ENCODE measurements around the gene DYRK1A.
"Not testable (repeated sequence)": the region's sequence is repeated elsewhere in the genome, so short reads cannot be mapped to it uniquely, and the experiment has no call there.

Gene DYRK1A

DNA sequence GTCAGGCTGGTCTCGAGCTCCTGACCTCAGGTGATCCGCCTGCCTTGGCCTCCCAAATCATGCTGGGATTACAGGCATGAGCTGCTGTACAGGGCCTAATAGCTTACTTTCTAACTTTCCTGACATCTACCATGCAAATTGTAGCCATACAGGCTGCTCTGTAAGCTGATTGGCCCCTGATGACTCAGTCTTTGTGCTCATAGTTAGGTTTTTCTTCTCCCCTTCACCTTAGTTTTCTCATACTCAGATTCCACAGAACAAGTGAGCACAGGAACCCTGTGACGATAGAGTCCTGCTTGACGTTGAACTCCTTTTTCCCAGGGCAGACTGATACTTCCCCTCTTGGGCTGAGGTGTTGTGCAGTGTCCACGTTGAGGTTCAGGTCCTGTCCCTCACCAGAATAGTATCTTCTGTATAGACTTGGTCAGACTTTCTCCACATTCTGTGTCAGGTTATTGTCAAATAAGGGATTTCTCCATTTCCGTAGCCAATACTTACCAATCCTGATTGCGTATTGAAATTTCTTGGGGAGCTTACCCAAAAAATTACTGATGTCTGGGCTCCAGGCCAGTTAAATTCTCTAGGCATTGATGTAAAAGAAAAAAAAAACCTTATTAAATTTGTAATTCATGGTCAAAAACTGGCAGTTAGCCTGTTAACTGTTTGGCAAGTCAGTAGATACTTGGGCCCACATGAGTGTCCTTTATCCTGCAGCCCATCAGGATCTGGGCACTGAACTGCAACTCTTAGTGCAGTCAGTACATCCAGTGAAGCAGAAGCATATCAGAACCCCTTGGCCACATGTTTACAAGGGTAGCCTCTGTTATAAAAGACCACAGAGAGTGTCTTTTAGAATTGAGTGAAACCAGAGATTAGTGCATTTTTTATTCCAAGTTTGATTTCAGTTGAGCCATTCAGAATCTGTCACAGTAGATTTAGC lies 118.2 kb downstream of the DYRK1A start:
- DNase-seq (ENCODE audit: low read depth in 2 of 2) = no peak

DNA sequence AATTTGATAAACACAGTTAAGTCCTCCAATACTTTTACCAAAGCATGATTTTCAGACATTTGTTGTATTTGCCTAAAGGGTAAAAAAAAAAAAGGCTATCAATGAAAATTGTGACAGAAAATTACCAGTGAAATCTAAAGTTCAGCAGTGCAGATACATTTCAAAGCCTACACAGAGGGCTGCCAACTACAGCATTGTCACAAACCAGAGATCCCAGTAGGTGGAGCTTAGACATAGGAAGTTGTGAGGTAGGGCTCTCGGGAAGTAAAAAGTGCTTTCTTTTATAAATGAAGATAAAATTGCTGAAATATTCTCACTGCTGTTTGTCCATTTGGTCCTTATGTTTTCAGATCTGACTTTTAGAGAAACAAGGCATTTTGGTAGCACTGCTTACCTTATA lies 123.0 kb downstream of the DYRK1A start:
- no peak for DNase-seq (ENCODE audit: low read depth in 2 of 2)

DNA sequence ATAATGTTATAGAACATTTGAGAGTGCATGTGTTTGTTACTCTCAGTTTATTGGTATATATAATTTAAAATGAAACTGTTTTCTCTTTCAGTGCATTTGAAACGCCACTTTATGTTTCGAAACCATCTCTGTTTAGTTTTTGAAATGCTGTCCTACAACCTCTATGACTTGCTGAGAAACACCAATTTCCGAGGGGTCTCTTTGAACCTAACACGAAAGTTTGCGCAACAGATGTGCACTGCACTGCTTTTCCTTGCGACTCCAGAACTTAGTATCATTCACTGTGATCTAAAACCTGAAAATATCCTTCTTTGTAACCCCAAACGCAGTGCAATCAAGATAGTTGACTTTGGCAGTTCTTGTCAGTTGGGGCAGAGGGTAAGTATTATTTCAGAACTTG lies 123.5 kb downstream of the DYRK1A start:
- DNase-seq (ENCODE audit: low read depth in 2 of 2) = no peak

DNA sequence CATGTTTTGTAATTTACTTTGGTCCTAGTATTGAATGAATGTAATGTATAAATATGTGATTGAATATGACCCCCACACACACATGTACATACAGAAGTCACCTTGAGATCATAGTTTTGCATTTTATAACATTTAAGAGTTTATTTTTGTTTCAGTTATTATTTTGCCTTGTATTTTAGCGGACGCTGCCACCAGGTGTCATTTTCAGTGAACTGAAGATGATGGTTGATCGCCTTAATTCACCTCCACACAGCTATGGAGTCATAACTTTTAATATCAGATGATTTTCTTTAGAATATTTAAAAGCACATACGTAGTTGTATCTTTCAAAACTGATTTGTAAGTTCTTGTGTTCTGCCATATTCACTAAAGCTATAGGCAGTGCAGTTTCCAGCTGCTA lies 130.4 kb downstream of the DYRK1A start:
- DNase-seq (ENCODE audit: low read depth in 2 of 2) = no peak

DNA sequence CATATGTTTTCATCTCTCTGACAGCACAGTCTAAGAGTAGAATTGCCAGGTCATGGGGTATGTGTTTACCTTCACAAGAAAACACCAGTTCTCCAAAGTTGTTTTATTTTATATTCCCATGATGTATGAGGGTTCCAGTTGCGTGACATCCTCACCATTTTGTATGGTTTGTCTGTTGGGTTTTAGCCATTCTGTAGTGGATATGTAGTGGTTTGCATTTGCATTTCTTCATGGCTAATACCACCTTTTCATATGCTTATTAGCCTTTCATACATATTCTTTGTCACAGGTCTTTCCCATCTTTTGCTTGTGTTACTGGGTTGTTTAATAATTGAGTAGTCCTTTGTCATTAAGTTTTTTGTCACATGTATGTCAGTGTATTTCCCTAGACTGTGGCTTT lies 132.1 kb downstream of the DYRK1A start:
- no peak for DNase-seq (ENCODE audit: low read depth in 2 of 2)

DNA sequence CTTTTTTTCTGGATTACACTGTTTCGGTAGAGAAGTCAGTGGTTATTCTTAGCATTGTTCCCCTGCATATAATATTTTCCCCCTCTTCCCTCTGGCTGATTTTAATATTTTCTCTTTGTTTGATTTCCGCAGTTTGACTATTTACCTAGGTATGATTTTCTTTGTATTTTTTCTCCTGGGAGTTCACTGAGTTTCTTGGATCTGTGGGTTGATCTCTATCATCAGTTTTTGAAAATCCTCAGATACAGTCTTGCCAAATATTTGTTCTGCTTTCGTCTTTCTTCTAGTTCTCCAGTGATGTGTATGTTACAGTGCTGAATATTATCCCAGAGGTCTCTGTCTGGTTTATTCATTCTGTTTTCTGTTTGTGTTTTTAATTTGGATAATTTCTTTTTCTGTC lies 136.4 kb downstream of the DYRK1A start:
- no peak for DNase-seq (ENCODE audit: low read depth in 2 of 2)

DNA sequence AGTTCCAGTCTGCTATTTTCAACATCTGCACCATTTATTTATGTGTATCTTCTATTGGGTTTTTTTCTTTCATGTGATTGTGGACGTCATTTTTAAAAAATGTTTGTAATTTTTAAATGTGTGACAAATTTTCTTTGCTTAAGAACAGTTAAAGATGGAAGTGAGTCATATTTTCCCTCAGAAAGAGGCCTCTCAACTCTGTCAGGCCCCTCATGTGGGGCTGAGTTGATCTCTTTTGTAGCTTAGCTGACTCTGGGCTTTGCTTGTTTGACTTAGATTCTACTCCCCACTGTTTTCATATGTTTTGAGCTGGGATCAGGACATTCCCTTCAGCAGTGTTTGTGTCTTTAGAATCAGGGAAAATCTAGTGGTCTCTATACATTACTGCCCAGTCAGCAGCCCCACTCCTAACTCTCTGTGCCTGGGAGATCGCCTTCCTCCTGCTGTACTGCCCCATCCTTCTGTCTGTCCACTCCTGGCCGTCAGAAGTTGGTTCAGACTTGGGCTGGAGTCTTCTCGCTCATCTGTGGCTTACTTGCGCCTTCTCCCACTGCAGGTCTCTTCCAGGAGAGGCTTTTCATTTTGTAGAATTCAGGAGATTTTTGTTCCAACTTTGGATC lies 137.4 kb downstream of the DYRK1A start:
- no peak for DNase-seq (ENCODE audit: low read depth in 2 of 2)

DNA sequence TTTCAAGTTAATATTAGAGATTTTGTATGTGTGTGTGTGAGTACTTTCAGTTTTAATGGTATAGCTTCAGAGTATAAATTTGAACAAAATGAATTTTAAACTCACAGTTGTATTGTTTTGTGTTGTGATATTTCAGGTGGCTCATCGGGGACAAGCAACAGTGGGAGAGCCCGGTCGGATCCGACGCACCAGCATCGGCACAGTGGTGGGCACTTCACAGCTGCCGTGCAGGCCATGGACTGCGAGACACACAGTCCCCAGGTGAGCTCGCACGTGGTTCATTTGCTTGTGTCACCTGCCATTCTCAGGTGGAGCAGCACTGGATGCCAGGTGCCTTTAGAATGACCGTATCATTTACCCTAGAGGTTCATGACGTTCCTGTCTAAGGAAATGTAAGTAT lies 139.4 kb downstream of the DYRK1A start:
- DNase-seq (ENCODE audit: low read depth in 2 of 2) = no peak

DNA sequence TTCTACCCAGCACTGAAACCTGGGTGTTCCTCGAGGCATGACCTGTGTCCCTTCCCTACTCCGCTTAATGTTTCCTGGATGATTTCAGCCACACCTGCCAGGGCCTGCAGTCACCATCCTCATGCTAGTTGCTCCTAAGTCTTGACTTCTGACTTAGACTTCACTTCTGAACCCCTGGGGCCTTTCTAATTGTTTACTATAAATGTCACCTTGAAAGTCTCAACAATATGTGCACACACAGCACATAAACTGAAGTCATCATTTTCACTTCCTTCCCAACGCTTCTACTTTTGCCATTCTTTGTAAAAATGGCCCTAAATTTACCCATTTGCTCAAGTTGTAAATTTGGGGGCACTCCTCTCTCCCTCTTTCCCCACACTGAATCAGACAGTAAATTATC lies 141.1 kb downstream of the DYRK1A start:
- no peak for DNase-seq (ENCODE audit: low read depth in 2 of 2)

DNA sequence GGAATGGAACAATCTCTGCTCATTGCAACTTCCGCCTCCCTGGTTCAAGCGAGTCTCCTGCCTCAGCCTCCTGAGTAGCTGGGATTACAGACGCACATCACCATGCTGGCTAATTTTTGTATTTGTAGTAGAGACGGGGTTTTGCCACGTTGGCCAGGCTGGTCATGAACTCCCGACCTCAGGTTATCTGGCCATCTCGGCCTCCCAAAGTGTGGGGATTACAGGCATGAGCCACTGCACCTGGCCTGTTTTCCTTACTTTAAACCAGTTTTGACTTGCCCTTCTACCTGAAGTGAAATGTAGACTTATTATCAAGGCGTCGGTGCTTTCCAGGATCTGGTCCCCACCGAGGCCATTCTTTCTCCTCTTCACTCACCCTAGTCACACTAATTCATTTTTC lies 141.8 kb downstream of the DYRK1A start:
- DNase-seq (ENCODE audit: low read depth in 2 of 2) = no peak

DNA sequence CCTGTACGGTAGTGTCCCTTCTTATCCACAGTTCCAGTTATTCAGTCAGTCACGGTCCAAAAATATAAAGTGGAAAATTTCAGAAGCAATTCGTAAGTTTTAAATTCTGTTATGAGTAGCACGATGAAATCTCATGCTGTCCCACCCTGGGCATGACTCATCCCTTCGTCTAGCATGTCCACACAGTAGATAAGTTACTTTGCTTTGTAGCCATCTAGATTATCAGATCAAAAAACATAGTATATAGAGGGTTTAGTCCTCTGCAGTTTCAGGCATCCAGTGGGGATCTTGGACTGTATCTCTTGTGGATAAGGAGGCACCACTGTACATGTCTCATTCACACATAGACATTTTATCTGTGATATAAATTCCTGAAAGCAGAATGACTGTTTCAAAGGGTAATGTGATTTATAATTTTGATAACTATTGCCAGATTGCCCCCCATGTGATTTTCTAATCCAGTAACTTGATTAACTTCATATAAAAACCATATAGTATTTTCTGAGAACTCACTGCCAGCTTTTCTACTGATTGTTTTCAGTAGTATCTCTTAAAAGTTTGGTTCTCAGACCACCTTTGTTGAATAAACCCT lies 143.3 kb downstream of the DYRK1A start:
- DNase-seq (ENCODE audit: low read depth in 2 of 2) = no peak

DNA sequence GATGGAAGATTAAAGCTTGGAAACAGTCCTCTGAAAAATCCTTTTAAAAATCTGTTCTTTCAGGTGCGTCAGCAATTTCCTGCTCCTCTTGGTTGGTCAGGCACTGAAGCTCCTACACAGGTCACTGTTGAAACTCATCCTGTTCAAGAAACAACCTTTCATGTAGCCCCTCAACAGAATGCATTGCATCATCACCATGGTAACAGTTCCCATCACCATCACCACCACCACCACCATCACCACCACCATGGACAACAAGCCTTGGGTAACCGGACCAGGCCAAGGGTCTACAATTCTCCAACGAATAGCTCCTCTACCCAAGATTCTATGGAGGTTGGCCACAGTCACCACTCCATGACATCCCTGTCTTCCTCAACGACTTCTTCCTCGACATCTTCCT lies 145.3 kb downstream of the DYRK1A start:
- no peak for DNase-seq (ENCODE audit: low read depth in 2 of 2)

DNA sequence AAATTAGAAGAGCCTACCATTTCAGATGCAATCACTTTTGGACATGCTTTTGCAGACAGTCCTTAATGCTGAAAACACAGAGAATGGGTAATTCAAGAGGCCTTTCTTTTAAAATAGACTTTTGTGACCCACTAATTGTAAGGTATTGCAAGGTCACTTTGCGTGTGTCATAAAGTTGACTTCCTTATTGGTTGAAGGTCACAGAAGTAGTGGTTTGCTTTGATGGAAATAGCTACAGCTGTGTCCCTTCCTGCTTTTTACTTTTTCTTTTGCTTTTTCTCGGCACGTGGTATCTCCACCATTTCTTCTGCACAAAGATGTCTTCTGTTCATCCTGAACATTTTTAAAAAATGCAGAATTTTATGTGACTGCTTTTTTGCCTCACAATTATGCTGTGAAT lies 146.8 kb downstream of the DYRK1A start:
- no peak for DNase-seq (ENCODE audit: low read depth in 2 of 2)

DNA sequence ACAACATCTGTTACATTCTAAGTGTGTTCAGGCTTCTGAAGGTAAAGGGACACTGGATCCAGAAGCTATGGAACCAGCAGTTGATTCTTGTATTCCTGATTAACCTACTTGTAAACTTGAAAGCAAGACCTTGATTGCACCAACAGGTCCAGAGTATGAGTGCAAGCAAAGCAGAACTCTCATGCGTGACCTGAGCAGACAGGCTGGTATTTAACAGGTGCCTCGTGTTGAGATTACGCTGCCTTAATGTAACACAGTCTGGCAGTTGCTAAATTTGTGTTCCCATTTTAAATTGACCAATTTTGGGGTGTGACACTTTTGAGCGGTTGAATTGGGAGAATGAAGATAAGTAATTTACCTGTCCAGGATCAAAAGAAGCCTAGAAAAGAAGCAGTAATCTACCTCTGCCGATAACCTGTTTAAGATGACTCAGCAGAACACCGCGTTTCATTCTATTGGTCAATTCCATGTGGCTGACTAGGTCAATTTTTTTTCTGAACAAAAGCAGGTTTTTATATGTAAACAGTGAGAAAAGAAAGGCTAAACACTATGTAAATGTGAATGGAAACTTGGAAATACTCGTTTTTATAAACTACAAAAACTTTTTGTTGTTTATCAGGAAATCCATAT lies 147.6 kb downstream of the DYRK1A start:
- DNase-seq (ENCODE audit: low read depth in 2 of 2) = no peak

DNA sequence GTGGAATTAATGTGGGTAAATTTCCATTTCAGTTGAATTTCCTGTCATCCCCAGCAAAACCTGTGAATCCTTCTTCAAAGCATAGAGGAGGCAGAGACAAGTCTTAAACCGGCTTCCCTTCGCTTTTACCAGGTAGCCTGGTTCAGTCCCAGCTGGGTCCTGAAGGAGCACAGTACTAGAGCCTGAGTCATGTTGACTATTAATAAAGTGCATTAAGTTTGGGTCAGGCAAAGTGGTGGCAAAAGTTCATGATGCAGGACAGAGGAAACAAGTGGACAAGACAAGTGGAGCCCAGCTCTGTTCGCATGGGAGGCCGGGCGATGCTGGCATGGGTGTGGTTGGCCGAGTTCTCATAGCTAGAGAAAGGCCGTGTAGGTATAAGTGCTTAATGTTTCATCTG lies 150.4 kb downstream of the DYRK1A start:
- no peak for DNase-seq (ENCODE audit: low read depth in 2 of 2)

DNA sequence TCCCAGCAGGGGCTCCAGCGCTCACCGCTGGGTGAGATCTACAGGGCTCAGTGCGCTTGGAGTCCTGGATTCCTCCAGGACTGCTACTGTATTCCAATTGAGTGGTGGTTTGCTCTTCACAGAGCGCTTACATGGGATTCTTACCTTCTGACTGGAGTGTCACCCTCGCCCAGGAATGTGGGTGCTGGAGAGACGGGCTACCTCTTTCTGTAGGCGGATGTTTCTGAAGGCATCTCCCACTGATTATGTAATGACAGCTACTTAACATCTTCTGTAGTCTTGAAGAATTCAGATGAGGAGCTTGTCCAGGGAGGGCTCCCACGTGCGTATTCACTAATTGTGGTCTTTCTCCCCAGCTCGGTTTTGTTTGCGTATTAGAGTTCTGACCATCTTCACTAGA lies 154.2 kb downstream of the DYRK1A start:
- DNase-seq (ENCODE audit: low read depth in 2 of 2) = no peak

DNA sequence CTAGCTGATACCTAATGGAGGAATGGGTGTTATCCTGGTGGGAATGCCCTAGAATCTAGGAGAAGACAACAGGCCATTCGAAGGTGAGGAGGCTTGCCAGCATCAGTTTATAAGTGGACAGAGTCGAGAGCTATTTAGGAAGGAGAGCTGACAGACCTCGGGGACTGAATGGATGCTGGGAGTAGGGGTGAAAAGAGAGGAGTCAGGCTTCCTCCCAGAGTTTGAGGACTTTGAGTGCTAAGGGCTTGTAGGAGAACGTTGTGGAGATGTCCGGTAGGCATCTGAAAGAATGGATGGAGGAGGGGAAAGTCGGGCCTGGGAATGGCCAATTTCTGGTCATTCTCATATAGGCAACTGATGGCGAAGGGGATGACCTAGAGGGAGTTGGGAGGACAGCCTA lies 155.1 kb downstream of the DYRK1A start:
- no peak for DNase-seq (ENCODE audit: low read depth in 2 of 2)

DNA sequence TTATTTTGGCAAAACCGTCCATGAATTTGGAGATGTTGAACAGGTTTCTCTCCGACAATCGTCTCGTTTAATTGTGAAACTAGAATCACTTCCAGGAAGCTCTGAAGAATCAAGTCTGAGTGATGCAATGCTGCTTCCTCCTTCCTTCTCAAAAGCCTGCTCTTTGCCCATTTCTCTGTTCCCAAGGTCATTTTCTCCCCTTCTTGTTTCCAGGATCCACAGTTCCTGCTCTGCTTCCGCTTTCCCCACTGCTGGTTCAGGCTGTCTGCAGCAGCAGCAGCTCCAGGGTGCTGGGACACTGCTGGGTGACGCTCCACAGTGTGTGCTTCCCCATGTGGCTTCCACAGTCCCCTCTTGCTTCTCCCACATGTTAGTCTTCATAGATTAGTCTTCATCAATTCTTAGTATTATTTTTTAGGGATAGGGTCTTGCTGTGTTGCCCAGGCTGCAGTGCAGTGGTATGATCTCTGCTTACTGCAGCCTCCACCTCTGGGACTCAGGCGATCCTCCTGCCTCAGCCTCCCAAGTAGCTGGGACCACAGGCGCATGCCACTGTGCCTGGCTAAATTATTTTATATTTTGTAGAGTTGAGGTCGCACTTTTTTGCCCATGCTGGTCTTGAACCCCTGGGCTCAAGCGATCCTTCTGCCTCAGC lies 156.2 kb downstream of the DYRK1A start:
- no peak for DNase-seq (ENCODE audit: low read depth in 2 of 2)

DNA sequence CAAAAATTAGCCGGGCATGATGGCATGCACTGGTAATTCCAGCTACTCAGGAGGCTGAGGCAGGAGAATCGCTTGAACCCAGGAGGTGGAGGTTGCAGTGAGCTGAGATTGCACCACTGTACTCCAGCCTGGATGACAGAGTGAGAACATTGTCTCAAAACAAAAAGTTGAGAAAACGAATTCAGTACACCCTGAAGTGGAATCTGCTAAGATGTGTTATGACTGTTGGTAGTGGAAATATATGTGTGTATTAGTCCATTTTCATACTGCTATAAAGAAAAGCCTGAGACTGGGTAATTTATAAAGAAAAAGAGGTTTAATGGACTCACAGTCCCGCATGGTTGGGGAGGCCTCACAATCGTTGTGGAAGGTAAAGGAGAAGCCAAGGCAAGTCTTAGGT lies 158.4 kb downstream of the DYRK1A start:
- DNase-seq (ENCODE audit: low read depth in 2 of 2) = not testable (repeated sequence)

DNA sequence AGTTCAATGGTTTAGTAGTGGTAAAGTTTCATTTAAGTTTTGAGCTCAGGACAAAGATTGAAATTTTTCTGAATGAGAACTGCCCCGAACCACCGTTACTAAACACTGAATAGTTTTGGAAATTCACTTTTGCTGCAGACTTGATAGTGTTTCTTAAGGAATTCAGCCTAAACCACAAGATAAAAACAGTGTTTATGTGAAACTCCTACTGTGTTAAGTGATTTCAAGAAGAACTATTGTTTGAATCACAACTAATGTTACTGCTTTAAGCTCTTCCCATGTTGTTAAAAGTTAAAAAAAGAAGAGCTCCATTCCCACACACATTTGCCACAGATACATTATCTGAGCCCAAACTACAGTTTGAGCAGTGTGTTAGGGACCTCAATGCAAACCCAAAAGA lies 159.2 kb downstream of the DYRK1A start:
- DNase-seq (ENCODE audit: low read depth in 2 of 2) = no peak

DNA sequence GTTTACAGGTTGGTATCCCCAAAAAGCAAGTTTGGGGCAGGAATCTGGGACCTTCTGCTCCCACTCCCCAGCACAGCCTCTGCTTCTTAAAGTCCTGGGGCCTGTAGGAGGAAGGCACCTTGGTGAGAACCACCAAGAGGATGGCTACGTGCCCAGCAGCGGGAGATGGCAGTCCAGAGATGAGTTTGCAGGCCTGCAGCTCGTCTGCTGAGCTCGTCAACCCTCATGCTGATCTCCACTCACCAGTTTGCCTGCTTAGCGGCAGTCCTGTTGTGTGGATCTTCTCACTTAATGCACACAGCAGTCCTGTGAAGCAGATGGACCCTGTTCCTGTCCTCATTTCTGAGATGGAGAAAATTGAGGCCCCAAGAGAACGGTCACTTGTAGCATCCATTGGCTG lies 160.5 kb downstream of the DYRK1A start:
- DNase-seq (ENCODE audit: low read depth in 2 of 2) = no peak

DNA sequence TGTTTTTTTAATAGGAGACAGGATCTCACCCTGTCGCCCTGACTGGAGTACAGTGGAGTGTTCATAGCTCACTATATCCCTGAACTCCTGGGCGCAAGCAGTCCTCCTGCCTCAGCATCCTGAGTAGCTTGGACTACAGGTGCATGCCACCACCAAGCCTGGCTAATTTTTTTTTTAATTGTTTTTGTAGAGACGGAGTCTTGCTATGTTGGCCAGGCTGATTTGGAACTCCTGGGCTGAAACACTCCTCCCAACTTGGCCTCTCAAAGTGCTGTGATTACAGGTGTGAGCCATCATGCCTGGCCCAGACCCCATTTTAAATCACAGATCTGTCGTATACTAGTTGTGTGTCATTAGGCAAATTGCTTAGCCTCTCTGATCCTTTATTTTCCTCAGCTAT lies 161.1 kb downstream of the DYRK1A start:
- DNase-seq (ENCODE audit: low read depth in 2 of 2) = no peak
